Fibroblast of lung (primary cell): ENCODE measurements around the gene C15orf40. TPM values are rescaled to one million over a fixed set of nuclear protein-coding genes. Genes with fewer than 3 reads are reported as not detected.
"Not testable (repeated sequence)": the region's sequence is repeated elsewhere in the genome, so short reads cannot be mapped to it uniquely, and the experiment has no call there.

Experiments
- DNase-seq, 2 donors: peaks; one replicate each; pipeline versions ENCODE4 v3.0.0 to v3.0.0-alpha.2; 2010; ENCODE audit warnings: low read depth in 2 of 2
- H2AFZ ChIP-seq: 2 replicates; pipeline ENCODE4 v1.5.1; 2012; ENCODE audit warnings: low read length, control low read depth, inconsistent platforms
- H3K27ac ChIP-seq: 2 replicates; pipeline ENCODE4 v1.5.1; 2011; ENCODE audit warnings: low read length, control low read depth; ENCODE audit not compliant: insufficient read depth
- H3K27me3 ChIP-seq: 2 replicates; pipeline ENCODE4 v1.5.1; 2011; ENCODE audit warnings: mild to moderate bottlenecking, low read length; ENCODE audit not compliant: control insufficient read depth, insufficient read depth
- H3K36me3 ChIP-seq: 2 replicates; pipeline ENCODE4 v1.5.1; 2011; ENCODE audit warnings: low read length; ENCODE audit not compliant: control insufficient read depth, insufficient read depth
- H3K4me1 ChIP-seq: 2 replicates; pipeline ENCODE4 v1.5.1; 2011; ENCODE audit warnings: low read length; ENCODE audit not compliant: control insufficient read depth, insufficient read depth; ENCODE audit errors: extremely low read depth
- H3K4me2 ChIP-seq: 2 replicates; pipeline ENCODE4 v1.5.1; 2011; ENCODE audit warnings: low read length, control low read depth; ENCODE audit not compliant: insufficient read depth; ENCODE audit errors: extremely low read depth
- H3K4me3 ChIP-seq, 4 experiments: fragments of 200-600 bp in 1 of 4; sonication (generic) in 1 of 4; replicated peaks in 1 of 4; 2 replicates each; pipeline ENCODE4 v1.5.1; 2011 to 2016; ENCODE audit warnings: low read length in 4 of 4, low read depth in 3 of 4, mild to moderate bottlenecking in 3 of 4, control low read depth in 2 of 4, inconsistent platforms in 1 of 4, mixed read lengths in 1 of 4; ENCODE audit not compliant: insufficient read depth in 1 of 4; ENCODE audit errors: control extremely low read depth in 1 of 4
- H3K79me2 ChIP-seq: 2 replicates; pipeline ENCODE4 v1.5.1; 2012; ENCODE audit warnings: mild to moderate bottlenecking, low read length, inconsistent platforms; ENCODE audit not compliant: control insufficient read depth, insufficient read depth
- H3K9ac ChIP-seq: 2 replicates; pipeline ENCODE4 v1.5.1; 2011; ENCODE audit warnings: mild to moderate bottlenecking, low read length, control low read depth; ENCODE audit not compliant: insufficient read depth
- H3K9me3 ChIP-seq: 2 replicates; pipeline ENCODE4 v1.5.1; 2012; ENCODE audit warnings: low read depth, low read length; ENCODE audit not compliant: control insufficient read depth, insufficient read depth
- H4K20me1 ChIP-seq: 2 replicates; pipeline ENCODE4 v1.5.1; 2011; ENCODE audit warnings: low read length; ENCODE audit not compliant: control insufficient read depth, insufficient read depth; ENCODE audit errors: extremely low read depth
- EZH2 ChIP-seq: IDR thresholded peaks from 2 replicates; pipeline ENCODE4 v1.5.1; 2012; ENCODE audit warnings: low read length, control low read depth, mild to moderate bottlenecking; ENCODE audit errors: missing control alignments
- polyA plus RNA-seq, 2 donors: library from polyadenylated mRNA; depleted of rRNA in 1 of 2; stranded (reverse) in 1 of 2; unstranded in 1 of 2; fragments of >200 nt; gene quantifications; 2 replicates each; pipeline ENCODE4 v1.2.1, GENCODE V29; 2011 to 2012; ENCODE audit warnings: missing spikeins in 1 of 2
- total RNA-seq: library from RNA; depleted of rRNA; stranded (reverse); fragments of >200 nt; gene quantifications from 2 replicates; pipeline ENCODE4 v1.2.1, GENCODE V29; 2014

Gene C15orf40
- total and polyA plus RNA-seq, 2 donors (not counting 1 experiment from before 2014, with no cell fraction given), result 12.6 to 20.7 TPM

- Histone ChIP-seq H3K9ac (no peak overlapping the region), H3K4me3 (no peak overlapping the region), H3K4me1 (no peaks in the 10 kb centered on the region), H3K4me2 (no peak overlapping the region), H3K9me3 (no peaks in the 10 kb centered on the region), H3K27me3 (no peaks in the 10 kb centered on the region), H4K20me1 (no peaks in the 10 kb centered on the region), H2AFZ (no peak overlapping the region), H3K79me2 (no peaks in the 10 kb centered on the region), H3K36me3 (no peaks in the 10 kb centered on the region), H3K27ac (no peak overlapping the region)
- TF ChIP-seq EZH2, result no peak
- peak in 1 of 2 donors; percentile 77 for DNase-seq
These were observed 68.7 kb downstream of the C15orf40 start for GRCh38 chr15:82942691-82943090.

- not testable (repeated sequence) for H3K27ac ChIP-seq, H3K4me3 ChIP-seq, H4K20me1 ChIP-seq, H3K9ac ChIP-seq, H3K27me3 ChIP-seq, H3K79me2 ChIP-seq, H2AFZ ChIP-seq, H3K36me3 ChIP-seq, H3K9me3 ChIP-seq, H3K4me2 ChIP-seq, H3K4me1 ChIP-seq, DNase-seq
These were observed 71.8 kb downstream of the C15orf40 start for GRCh38 chr15:82939678-82940077.

Other genes starting within 250 kb of the C15orf40 start
- gene FSD2, start 205.6 kb downstream of the C15orf40 start, total RNA-seq, result not detected in 2 replicates
- gene FSD2, start 205.6 kb downstream of the C15orf40 start, polyA plus RNA-seq, result not detected in 2 replicates
- 4.9 and 5.6 TPM in 2 replicates for gene WHAMM, start 202.0 kb downstream of the C15orf40 start, total RNA-seq
- 5.3 TPM in 2 replicates for gene WHAMM, start 202.0 kb downstream of the C15orf40 start, polyA plus RNA-seq
- 6.9 and 9.9 TPM in 2 replicates for gene HOMER2, start 58.9 kb downstream of the C15orf40 start, total RNA-seq
- gene HOMER2, start 58.9 kb downstream of the C15orf40 start, polyA plus RNA-seq, result 1.1 and 2.9 TPM in 2 replicates
- gene RAMAC, start 25.4 kb downstream of the C15orf40 start, total RNA-seq, result 26.6 and 32.4 TPM in 2 replicates
- gene RAMAC, start 25.4 kb downstream of the C15orf40 start, polyA plus RNA-seq, result 34.3 and 40.4 TPM in 2 replicates
- 93.2 and 105 TPM in 2 replicates for gene BTBD1, start 55.6 kb upstream of the C15orf40 start, total RNA-seq
- gene BTBD1, start 55.6 kb upstream of the C15orf40 start, polyA plus RNA-seq, result 72.0 and 84.0 TPM in 2 replicates
- 2.3 and 3.6 TPM in 2 replicates for gene TM6SF1, start 96.0 kb upstream of the C15orf40 start, total RNA-seq
- 3.2 and 3.9 TPM in 2 replicates for gene TM6SF1, start 96.0 kb upstream of the C15orf40 start, polyA plus RNA-seq
- gene HDGFL3, start 196.2 kb upstream of the C15orf40 start, total RNA-seq, result 26.2 and 43.1 TPM in 2 replicates
- 59.1 and 67.2 TPM in 2 replicates for gene HDGFL3, start 196.2 kb upstream of the C15orf40 start, polyA plus RNA-seq